Femur (tissue), 1 donor: Measurements from ENCODE around the gene ERN1.

Source experiments
- DNase-seq: peaks from one replicate; pipeline ENCODE4 v3.0.0-alpha.2; 2017

ERN1 gene

GRCh38 chr17:64107500-64108236, 22.3 kb downstream of the ERN1 start:
- DNase-seq: no peak

- DNase-seq: no peak
Measured at GRCh38 chr17:64106918-64107317, 23.0 kb downstream of the ERN1 start.

- no peak for DNase-seq
Measured at GRCh38 chr17:64103391-64104364, 26.3 kb downstream of the ERN1 start.

GRCh38 chr17:64102627-64103390, 27.1 kb downstream of the ERN1 start:
- no peak for DNase-seq

GRCh38 chr17:64099543-64099942, 30.4 kb downstream of the ERN1 start:
- no peak for DNase-seq

GRCh38 chr17:64097196-64097936, 32.6 kb downstream of the ERN1 start:
- DNase-seq: no peak

GRCh38 chr17:64096037-64096436, 33.9 kb downstream of the ERN1 start:
- DNase-seq: no peak

GRCh38 chr17:64095144-64095882, 34.6 kb downstream of the ERN1 start:
- no peak for DNase-seq

GRCh38 chr17:64094412-64094811, 35.5 kb downstream of the ERN1 start:
- no peak for DNase-seq

GRCh38 chr17:64092952-64093451, 36.9 kb downstream of the ERN1 start:
- DNase-seq: no peak

- no peak for DNase-seq
Measured at GRCh38 chr17:64092113-64092512, 37.8 kb downstream of the ERN1 start.

GRCh38 chr17:64091571-64091970, 38.4 kb downstream of the ERN1 start:
- DNase-seq: no peak

- no peak for DNase-seq
Measured at GRCh38 chr17:64091116-64091515, 38.8 kb downstream of the ERN1 start.

GRCh38 chr17:64090144-64090543, 39.8 kb downstream of the ERN1 start:
- DNase-seq: no peak

- DNase-seq: no peak
Measured at GRCh38 chr17:64087252-64088005, 42.5 kb downstream of the ERN1 start.

- DNase-seq: no peak
Measured at GRCh38 chr17:64085650-64086005, 44.3 kb downstream of the ERN1 start.

GRCh38 chr17:64084940-64085649, 44.8 kb downstream of the ERN1 start:
- no peak for DNase-seq

- no peak for DNase-seq
Measured at GRCh38 chr17:64084086-64084939, 45.6 kb downstream of the ERN1 start.

GRCh38 chr17:64083563-64084085, 46.3 kb downstream of the ERN1 start:
- DNase-seq: no peak
